ENCODE data around the gene MARF1.
"Not testable (repeated sequence)": the region's sequence is repeated elsewhere in the genome, so short reads cannot be mapped to it uniquely, and the experiment has no call there.

MARF1 gene

GRCh38 chr16:15567823-15568222 lies 75.1 kb downstream of the MARF1 start:
- no peak for DNase-seq

GRCh38 chr16:15566095-15566494 lies 76.9 kb downstream of the MARF1 start:
- DNase-seq = no peak

GRCh38 chr16:15564604-15565339 lies 78.2 kb downstream of the MARF1 start:
- DNase-seq = no peak

- DNase-seq = no peak
Measured at GRCh38 chr16:15559176-15559575, 83.8 kb downstream of the MARF1 start.

- no peak for DNase-seq
Measured at GRCh38 chr16:15557258-15557657, 85.7 kb downstream of the MARF1 start.

GRCh38 chr16:15556130-15556529 lies 86.8 kb downstream of the MARF1 start:
- DNase-seq = no peak

- no peak for DNase-seq
Measured at GRCh38 chr16:15553313-15554088, 89.5 kb downstream of the MARF1 start.

- DNase-seq = no peak
Measured at GRCh38 chr16:15552507-15552906, 90.4 kb downstream of the MARF1 start.

GRCh38 chr16:15548482-15548891 lies 94.5 kb downstream of the MARF1 start:
- no peak for DNase-seq

- DNase-seq = no peak
Measured at GRCh38 chr16:15547768-15548096, 95.2 kb downstream of the MARF1 start.

- not testable (repeated sequence) for DNase-seq
Measured at GRCh38 chr16:15547072-15547767, 95.7 kb downstream of the MARF1 start.

- no peak for DNase-seq
Measured at GRCh38 chr16:15545544-15545943, 97.4 kb downstream of the MARF1 start.

- no peak for DNase-seq
Measured at GRCh38 chr16:15544405-15544804, 98.5 kb downstream of the MARF1 start.
